ENCODE results near the gene ADAMTS9. TPM values are rescaled to one million over a fixed set of nuclear protein-coding genes. Genes with fewer than 3 reads are reported as not detected.

ADAMTS9 gene
- total and polyA plus RNA-seq, 2 of the 13 experiments (the other 11 are each of a cell fraction or from before 2014, with no cell fraction given) = 0.02 to 0.09 TPM

DNA sequence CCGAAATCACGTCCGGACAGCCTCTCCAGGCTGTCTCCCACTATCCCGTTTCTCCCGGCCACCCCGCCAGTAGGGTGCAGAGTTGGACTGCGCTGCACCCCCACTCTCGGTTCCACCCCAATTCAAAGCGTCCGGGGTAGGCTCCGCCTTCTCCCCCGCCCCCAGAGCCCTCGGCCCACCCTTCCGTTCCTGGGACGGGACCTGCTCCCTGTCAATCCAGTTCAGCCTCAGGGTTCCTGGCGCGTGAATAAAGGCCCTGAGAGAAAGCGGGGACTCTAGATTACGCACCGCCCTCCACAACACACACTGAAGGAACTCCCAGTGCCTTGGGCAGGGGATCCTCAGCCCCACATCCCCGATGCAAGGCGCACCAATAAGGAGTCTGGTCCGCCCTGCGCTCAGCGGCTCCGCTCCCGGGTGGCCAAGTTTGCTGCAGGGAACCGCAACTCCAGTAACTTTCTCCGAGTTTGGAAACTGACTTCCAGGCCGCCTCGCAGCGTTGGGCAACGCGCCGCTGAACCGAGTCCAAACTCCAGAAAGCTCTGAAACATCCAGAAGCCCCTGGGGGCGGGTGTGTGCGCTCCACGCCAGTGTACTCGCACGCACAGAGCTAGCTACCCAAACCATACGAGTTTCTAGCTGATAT lies 1.9 kb downstream of the ADAMTS9 start (continued):
- TF ChIP-seq THAP7 (CRISPR knock-in tag; IDR thresholded peaks at IDR 0.05) = no peak
- no peak for TF ChIP-seq SKI (IDR thresholded peaks at IDR 0.05; ENCODE audit: partially characterized antibody)
- no peak for TF ChIP-seq ZNF816 (CRISPR knock-in tag; IDR thresholded peaks at IDR 0.05; ENCODE audit: borderline replicate concordance)
- TF ChIP-seq NCOA1 (CRISPR knock-in tag; IDR thresholded peaks at IDR 0.05) = no peak
- TF ChIP-seq JUNB (CRISPR knock-in tag; IDR thresholded peaks at IDR 0.05; ENCODE audit: borderline replicate concordance) = no peak
- no peak for TF ChIP-seq GMEB2 (CRISPR knock-in tag; IDR thresholded peaks at IDR 0.05; ENCODE audit: low read depth)
- TF ChIP-seq, protein P1, sequence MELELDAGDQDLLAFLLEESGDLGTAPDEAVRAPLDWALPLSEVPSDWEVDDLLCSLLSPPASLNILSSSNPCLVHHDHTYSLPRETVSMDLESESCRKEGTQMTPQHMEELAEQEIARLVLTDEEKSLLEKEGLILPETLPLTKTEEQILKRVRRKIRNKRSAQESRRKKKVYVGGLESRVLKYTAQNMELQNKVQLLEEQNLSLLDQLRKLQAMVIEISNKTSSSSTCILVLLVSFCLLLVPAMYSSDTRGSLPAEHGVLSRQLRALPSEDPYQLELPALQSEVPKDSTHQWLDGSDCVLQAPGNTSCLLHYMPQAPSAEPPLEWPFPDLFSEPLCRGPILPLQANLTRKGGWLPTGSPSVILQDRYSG (CRISPR knock-in tag; IDR thresholded peaks at IDR 0.05) = no peak
- no peak for TF ChIP-seq SRSF4 (IDR thresholded peaks at IDR 0.05; ENCODE audit: low read depth, low read length, poor library complexity, severe bottlenecking)
- no peak for TF ChIP-seq U2AF2 (IDR thresholded peaks at IDR 0.05; ENCODE audit: low read depth, low read length)
- TF ChIP-seq REL (CRISPR knock-in tag; conservative IDR thresholded peaks at IDR 0.05) = no peak
- TF ChIP-seq YEATS2 (CRISPR knock-in tag; IDR thresholded peaks at IDR 0.05; ENCODE audit: borderline replicate concordance) = no peak
- TF ChIP-seq ZNF414 (CRISPR knock-in tag; IDR thresholded peaks at IDR 0.05) = 0 out of 2 replicates have a peak, but pooled peaks have one; percentile 22
- no peak for TF ChIP-seq ZNF550 (CRISPR knock-in tag; IDR thresholded peaks at IDR 0.05; ENCODE audit: borderline replicate concordance)
- TF ChIP-seq, protein P2, sequence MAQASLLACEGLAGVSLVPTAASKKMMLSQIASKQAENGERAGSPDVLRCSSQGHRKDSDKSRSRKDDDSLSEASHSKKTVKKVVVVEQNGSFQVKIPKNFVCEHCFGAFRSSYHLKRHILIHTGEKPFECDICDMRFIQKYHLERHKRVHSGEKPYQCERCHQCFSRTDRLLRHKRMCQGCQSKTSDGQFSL (CRISPR knock-in tag; IDR thresholded peaks at IDR 0.05) = peak; percentile 90
- TF ChIP-seq ZNF326 (CRISPR knock-in tag; IDR thresholded peaks at IDR 0.05; ENCODE audit: borderline replicate concordance) = no peak
- no peak for TF ChIP-seq RBM39 (IDR thresholded peaks at IDR 0.05; ENCODE audit: low read depth, low read length, poor library complexity, severe bottlenecking)
